ENCODE measurements around the gene MBNL2.

MBNL2 gene

GRCh38 chr13:97385854-97386253 is 163.7 kb downstream of the MBNL2 start:
- Histone ChIP-seq H3K18ac (ENCODE audit: low read length) (no peak overlapping the region), H2AK5ac (ENCODE audit: low read depth, low read length) (no peak overlapping the region), H3K4me2 (ENCODE audit: insufficient read depth, low read length, poor library complexity, severe bottlenecking) (no peak overlapping the region), H4K91ac (ENCODE audit: low read depth, low read length, poor library complexity) (no peak overlapping the region), H4K8ac (ENCODE audit: low read depth, low read length) (no peak overlapping the region), H3K4ac (ENCODE audit: low read length) (no peak overlapping the region), H2BK15ac (ENCODE audit: low read length) (no peak overlapping the region), H3K27me3 (ENCODE audit: control insufficient read depth in 3 of 3, insufficient read depth in 3 of 3, low read depth in 1 of 3, low read length in 3 of 3) (no peaks in the 10 kb centered on the region), H2BK5ac (ENCODE audit: low read length) (no peak overlapping the region), H3K14ac (ENCODE audit: low read length) (no peak overlapping the region), H2BK120ac (ENCODE audit: low read depth, low read length) (no peak overlapping the region), H3K4me3 (ENCODE audit: low read length in 2 of 2) (no peak overlapping the region), H2BK12ac (ENCODE audit: low read length) (no peak overlapping the region), H3K9ac (ENCODE audit: low read depth, low read length, poor library complexity) (no peak overlapping the region), H3K27ac (replicated peaks; ENCODE audit: low read length) (no peak overlapping the region), H3K23ac (ENCODE audit: low read depth, low read length, poor library complexity) (no peak overlapping the region), H3K79me1 (ENCODE audit: low read depth, low read length) (no peaks in the 10 kb centered on the region), H3K4me1 (ENCODE audit: control insufficient read depth in 2 of 2, insufficient read depth in 1 of 2, low read depth in 1 of 2, low read length in 2 of 2) (no peaks in the 10 kb centered on the region), H3K36me3 (replicated peaks in 1 of 2; ENCODE audit: control insufficient read depth in 2 of 2, insufficient read depth in 2 of 2, low read length in 2 of 2) (peaks cover 4 to 7% of the 10 kb centered on the region in 2 donors), H3K9me3 (replicated peaks in 1 of 2; ENCODE audit: control insufficient read depth in 2 of 2, insufficient read depth in 1 of 2, low read depth in 1 of 2, low read length in 2 of 2) (no peaks in the 10 kb centered on the region), H2AFZ (ENCODE audit: low read length) (no peak overlapping the region)
- WGBS, 2 donors (ENCODE audit: extremely low coverage in 2 of 2, insufficient read length in 2 of 2, insufficient replicate concordance in 1 of 2): no CpG with 5 or more reads among the region's 3 CpGs
- DNase-seq (ENCODE audit: low spot score): no peak

DNA sequence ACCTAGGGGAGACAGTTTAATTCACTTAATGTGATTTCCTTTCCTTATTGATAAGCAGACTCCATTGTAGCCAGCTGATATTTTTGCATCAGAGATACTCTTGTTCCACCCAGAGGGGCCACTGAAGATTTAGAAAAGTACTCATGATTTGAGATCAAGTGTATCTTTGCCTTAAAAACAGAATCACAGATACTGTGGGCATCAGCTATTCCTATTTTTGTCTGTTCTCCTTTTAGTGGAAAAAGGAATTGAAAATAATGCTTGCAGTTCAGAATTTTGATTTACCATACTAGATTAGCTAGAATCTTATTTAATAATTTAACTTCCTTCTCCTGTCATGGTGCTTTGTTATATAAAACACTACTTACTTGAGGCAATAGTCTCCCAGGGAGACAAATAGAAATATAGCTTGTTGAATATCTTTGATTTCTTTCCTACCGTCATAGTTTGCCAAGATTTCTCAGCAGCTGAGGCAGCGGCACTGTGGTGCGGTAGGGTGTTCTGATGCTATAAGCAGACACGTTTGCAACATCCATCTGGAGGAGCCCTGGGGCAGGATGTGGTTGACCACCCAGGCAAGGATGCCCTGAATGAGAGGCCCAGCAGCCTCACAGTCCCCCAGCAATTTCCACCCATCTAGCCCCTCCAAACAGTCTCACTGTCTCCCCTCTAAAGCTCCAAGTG is 164.8 kb downstream of the MBNL2 start:
- no peak for DNase-seq (ENCODE audit: low spot score)

DNA sequence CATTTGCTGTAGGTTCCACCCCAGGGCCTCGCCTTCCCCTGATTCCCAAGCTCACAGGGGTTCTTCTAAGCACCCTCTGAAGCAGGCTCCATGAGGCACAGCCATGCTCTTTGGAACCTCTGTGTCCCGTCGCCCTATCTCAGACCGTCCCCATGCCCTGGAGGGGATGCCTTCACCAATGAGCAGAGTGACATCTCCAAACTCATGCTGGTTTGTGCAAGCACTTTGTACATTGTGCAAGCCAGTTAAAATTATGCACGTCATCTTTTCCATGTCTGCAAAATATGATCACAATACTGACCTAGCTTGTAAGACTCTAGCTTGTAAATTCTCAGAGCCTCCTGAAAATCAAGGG is 165.3 kb downstream of the MBNL2 start:
- Histone ChIP-seq H3K79me1 (ENCODE audit: low read depth, low read length) (no peaks in the 10 kb centered on the region), H2AFZ (ENCODE audit: low read length) (no peak overlapping the region), H3K9me3 (replicated peaks in 1 of 2; ENCODE audit: control insufficient read depth in 2 of 2, insufficient read depth in 1 of 2, low read depth in 1 of 2, low read length in 2 of 2) (no peaks in the 10 kb centered on the region), H4K91ac (ENCODE audit: low read depth, low read length, poor library complexity) (no peak overlapping the region), H2BK120ac (ENCODE audit: low read depth, low read length) (no peak overlapping the region), H2BK12ac (ENCODE audit: low read length) (no peak overlapping the region), H3K18ac (ENCODE audit: low read length) (no peak overlapping the region), H3K4me1 (ENCODE audit: control insufficient read depth in 2 of 2, insufficient read depth in 1 of 2, low read depth in 1 of 2, low read length in 2 of 2) (no peaks in the 10 kb centered on the region), H3K36me3 (replicated peaks in 1 of 2; ENCODE audit: control insufficient read depth in 2 of 2, insufficient read depth in 2 of 2, low read length in 2 of 2) (peaks cover 5 to 9% of the 10 kb centered on the region in 2 donors), H3K14ac (ENCODE audit: low read length) (no peak overlapping the region), H4K8ac (ENCODE audit: low read depth, low read length) (no peak overlapping the region), H3K4ac (ENCODE audit: low read length) (no peak overlapping the region), H3K23ac (ENCODE audit: low read depth, low read length, poor library complexity) (no peak overlapping the region), H3K27ac (replicated peaks; ENCODE audit: low read length) (no peak overlapping the region), H3K4me2 (ENCODE audit: insufficient read depth, low read length, poor library complexity, severe bottlenecking) (no peak overlapping the region), H3K27me3 (ENCODE audit: control insufficient read depth in 3 of 3, insufficient read depth in 3 of 3, low read depth in 1 of 3, low read length in 3 of 3) (no peaks in the 10 kb centered on the region), H2BK15ac (ENCODE audit: low read length) (no peak overlapping the region), H2BK5ac (ENCODE audit: low read length) (no peak overlapping the region), H3K9ac (ENCODE audit: low read depth, low read length, poor library complexity) (no peak overlapping the region), H3K4me3 (ENCODE audit: low read length in 2 of 2) (no peak overlapping the region), H2AK5ac (ENCODE audit: low read depth, low read length) (no peak overlapping the region)
- no peak for DNase-seq (ENCODE audit: low spot score)
- WGBS, 2 donors (ENCODE audit: extremely low coverage in 2 of 2, insufficient read length in 2 of 2, insufficient replicate concordance in 1 of 2): no CpG with 5 or more reads among the region's 5 CpGs

More for the DNA sequence above, 164.8 kb downstream of the MBNL2 start:
- Histone ChIP-seq H3K4ac (ENCODE audit: low read length) (no peak overlapping the region), H4K91ac (ENCODE audit: low read depth, low read length, poor library complexity) (no peak overlapping the region), H3K27me3 (ENCODE audit: control insufficient read depth in 3 of 3, insufficient read depth in 3 of 3, low read depth in 1 of 3, low read length in 3 of 3) (no peaks in the 10 kb centered on the region), H3K18ac (ENCODE audit: low read length) (no peak overlapping the region), H3K4me3 (ENCODE audit: low read length in 2 of 2) (no peak overlapping the region), H2BK120ac (ENCODE audit: low read depth, low read length) (no peak overlapping the region), H3K14ac (ENCODE audit: low read length) (no peak overlapping the region), H2BK5ac (ENCODE audit: low read length) (no peak overlapping the region), H3K79me1 (ENCODE audit: low read depth, low read length) (no peaks in the 10 kb centered on the region), H3K9ac (ENCODE audit: low read depth, low read length, poor library complexity) (no peak overlapping the region), H2BK15ac (ENCODE audit: low read length) (no peak overlapping the region), H2BK12ac (ENCODE audit: low read length) (no peak overlapping the region), H2AK5ac (ENCODE audit: low read depth, low read length) (no peak overlapping the region), H3K27ac (replicated peaks; ENCODE audit: low read length) (no peak overlapping the region), H4K8ac (ENCODE audit: low read depth, low read length) (no peak overlapping the region), H2AFZ (ENCODE audit: low read length) (no peak overlapping the region), H3K4me1 (ENCODE audit: control insufficient read depth in 2 of 2, insufficient read depth in 1 of 2, low read depth in 1 of 2, low read length in 2 of 2) (no peaks in the 10 kb centered on the region), H3K4me2 (ENCODE audit: insufficient read depth, low read length, poor library complexity, severe bottlenecking) (no peak overlapping the region), H3K23ac (ENCODE audit: low read depth, low read length, poor library complexity) (no peak overlapping the region), H3K36me3 (replicated peaks in 1 of 2; ENCODE audit: control insufficient read depth in 2 of 2, insufficient read depth in 2 of 2, low read length in 2 of 2) (peaks cover 5 to 12% of the 10 kb centered on the region in 2 donors), H3K9me3 (replicated peaks in 1 of 2; ENCODE audit: control insufficient read depth in 2 of 2, insufficient read depth in 1 of 2, low read depth in 1 of 2, low read length in 2 of 2) (no peaks in the 10 kb centered on the region)
- WGBS, 2 donors (ENCODE audit: extremely low coverage in 2 of 2, insufficient read length in 2 of 2, insufficient replicate concordance in 1 of 2): no CpG with 5 or more reads among the region's 4 CpGs

- DNase-seq (ENCODE audit: low spot score): no peak
- H2BK120ac ChIP-seq (ENCODE audit: low read depth, low read length): no peak overlapping the region
- H3K4me2 ChIP-seq (ENCODE audit: insufficient read depth, low read length, poor library complexity, severe bottlenecking): no peak overlapping the region
- no peak overlapping the region for H2BK15ac ChIP-seq (ENCODE audit: low read length)
- no peak overlapping the region for H4K8ac ChIP-seq (ENCODE audit: low read depth, low read length)
- H2AK5ac ChIP-seq (ENCODE audit: low read depth, low read length): no peak overlapping the region
- no CpG with 5 or more reads among the region's 1 CpG for WGBS, 2 donors (ENCODE audit: extremely low coverage in 2 of 2, insufficient read length in 2 of 2, insufficient replicate concordance in 1 of 2)
- H4K91ac ChIP-seq (ENCODE audit: low read depth, low read length, poor library complexity): no peak overlapping the region
- H3K4ac ChIP-seq (ENCODE audit: low read length): no peak overlapping the region
- peaks cover 5 to 9% of the 10 kb centered on the region in 2 donors for H3K36me3 ChIP-seq (replicated peaks in 1 of 2; ENCODE audit: control insufficient read depth in 2 of 2, insufficient read depth in 2 of 2, low read length in 2 of 2)
- no peak overlapping the region for H3K23ac ChIP-seq (ENCODE audit: low read depth, low read length, poor library complexity)
- no peaks in the 10 kb centered on the region for H3K79me1 ChIP-seq (ENCODE audit: low read depth, low read length)
- no peak overlapping the region for H3K27ac ChIP-seq (replicated peaks; ENCODE audit: low read length)
- no peak overlapping the region for H3K9ac ChIP-seq (ENCODE audit: low read depth, low read length, poor library complexity)
- no peak overlapping the region for H2BK5ac ChIP-seq (ENCODE audit: low read length)
- H3K9me3 ChIP-seq (replicated peaks in 1 of 2; ENCODE audit: control insufficient read depth in 2 of 2, insufficient read depth in 1 of 2, low read depth in 1 of 2, low read length in 2 of 2): no peaks in the 10 kb centered on the region
- no peak overlapping the region for H2AFZ ChIP-seq (ENCODE audit: low read length)
- H3K4me3 ChIP-seq (ENCODE audit: low read length in 2 of 2): no peak overlapping the region
- no peak overlapping the region for H2BK12ac ChIP-seq (ENCODE audit: low read length)
- H3K4me1 ChIP-seq (ENCODE audit: control insufficient read depth in 2 of 2, insufficient read depth in 1 of 2, low read depth in 1 of 2, low read length in 2 of 2): no peaks in the 10 kb centered on the region
- H3K18ac ChIP-seq (ENCODE audit: low read length): no peak overlapping the region
- no peak overlapping the region for H3K14ac ChIP-seq (ENCODE audit: low read length)
- no peaks in the 10 kb centered on the region for H3K27me3 ChIP-seq (ENCODE audit: control insufficient read depth in 3 of 3, insufficient read depth in 3 of 3, low read depth in 1 of 3, low read length in 3 of 3)
Measured at GRCh38 chr13:97387890-97388289, 165.8 kb downstream of the MBNL2 start.

All from neuronal stem cell (in vitro differentiated cells).